IPS DF 4.7 (cell line): Measurements from ENCODE around the gene TTC23.
"Not testable (repeated sequence)": the region's sequence is repeated elsewhere in the genome, so short reads cannot be mapped to it uniquely, and the experiment has no call there.

Experiments used
- DNase-seq: peaks from one replicate; pipeline ENCODE4 v3.0.0-alpha.2; 2013; ENCODE audit warnings: low spot score; ENCODE audit errors: extremely low read depth

TTC23 gene

GRCh38 chr15:99197856-99198255 lies 51.5 kb downstream of the TTC23 start:
- no peak for DNase-seq

- DNase-seq, result not testable (repeated sequence)
Observed at GRCh38 chr15:99192181-99192580, 57.2 kb downstream of the TTC23 start.

GRCh38 chr15:99187936-99188335 lies 61.4 kb downstream of the TTC23 start:
- DNase-seq, result no peak

GRCh38 chr15:99185414-99186130 lies 63.8 kb downstream of the TTC23 start:
- DNase-seq, result no peak

- no peak for DNase-seq
Observed at GRCh38 chr15:99182791-99183190, 66.6 kb downstream of the TTC23 start.

- DNase-seq, result no peak
Observed at GRCh38 chr15:99181545-99181971, 67.8 kb downstream of the TTC23 start.

- DNase-seq, result no peak
Observed at GRCh38 chr15:99180964-99181306, 68.4 kb downstream of the TTC23 start.

- no peak for DNase-seq
Observed at GRCh38 chr15:99180086-99180963, 69.1 kb downstream of the TTC23 start.

- DNase-seq, result no peak
Observed at GRCh38 chr15:99177679-99178078, 71.7 kb downstream of the TTC23 start.

GRCh38 chr15:99176757-99177156 lies 72.6 kb downstream of the TTC23 start:
- no peak for DNase-seq

GRCh38 chr15:99174567-99175395 lies 74.6 kb downstream of the TTC23 start:
- no peak for DNase-seq

- no peak for DNase-seq
Observed at GRCh38 chr15:99172989-99173388, 76.4 kb downstream of the TTC23 start.

GRCh38 chr15:99172171-99172570 lies 77.2 kb downstream of the TTC23 start:
- no peak for DNase-seq

- no peak for DNase-seq
Observed at GRCh38 chr15:99170476-99171065, 78.8 kb downstream of the TTC23 start.

GRCh38 chr15:99169769-99170311 lies 79.5 kb downstream of the TTC23 start:
- DNase-seq, result no peak

GRCh38 chr15:99168601-99169580 lies 80.5 kb downstream of the TTC23 start:
- no peak for DNase-seq

- no peak for DNase-seq
Observed at GRCh38 chr15:99167640-99168039, 81.7 kb downstream of the TTC23 start.

GRCh38 chr15:99167201-99167600 lies 82.2 kb downstream of the TTC23 start:
- DNase-seq, result no peak

- DNase-seq, result no peak
Observed at GRCh38 chr15:99165956-99166689, 83.3 kb downstream of the TTC23 start.
